NT2/D1 (cell line): ENCODE results near the gene MCCC2.
"Not testable (repeated sequence)": the region's sequence is repeated elsewhere in the genome, so short reads cannot be mapped to it uniquely, and the experiment has no call there.

Experiments used
- DNase-seq: peaks from one replicate; pipeline ENCODE4 v3.0.0-alpha.2; 2011; ENCODE audit warnings: low read depth, low spot score
- H3K27me3 ChIP-seq: 2 replicates; pipeline ENCODE4 v1.6.0; 2011; ENCODE audit warnings: mild to moderate bottlenecking; ENCODE audit not compliant: insufficient read length, insufficient read depth
- H3K36me3 ChIP-seq: 2 replicates; pipeline ENCODE4 v1.6.1; 2011; ENCODE audit warnings: mild to moderate bottlenecking, low read length, mixed read lengths; ENCODE audit not compliant: insufficient read depth, insufficient read length
- H3K4me1 ChIP-seq: 2 replicates; pipeline ENCODE4 v1.5.1; 2011; ENCODE audit not compliant: insufficient read depth, insufficient read length
- H3K4me3 ChIP-seq: 2 replicates; pipeline ENCODE4 v1.5.1; 2011; ENCODE audit warnings: low read depth; ENCODE audit not compliant: insufficient read length
- H3K9ac ChIP-seq: 2 replicates; pipeline ENCODE4 v1.6.0; 2011; ENCODE audit warnings: low read depth; ENCODE audit not compliant: insufficient read length
- H3K9me3 ChIP-seq: 2 replicates; pipeline ENCODE4 v1.5.1; 2011; ENCODE audit warnings: mild to moderate bottlenecking, low read length; ENCODE audit not compliant: insufficient read depth
- SUZ12 ChIP-seq: IDR thresholded peaks from 2 replicates; pipeline ENCODE4 v1.6.1; 2011; ENCODE audit not compliant: insufficient read length, insufficient read depth; ENCODE audit errors: extremely low read depth
- YY1 ChIP-seq: IDR thresholded peaks from 2 replicates; pipeline ENCODE4 v1.6.1; 2011; ENCODE audit not compliant: insufficient read length, insufficient read depth
- ZNF274 ChIP-seq: IDR thresholded peaks from 2 replicates; pipeline ENCODE4 v1.6.1; 2011; ENCODE audit warnings: mild to moderate bottlenecking, low read depth, low read length

The MCCC2 gene

DNA sequence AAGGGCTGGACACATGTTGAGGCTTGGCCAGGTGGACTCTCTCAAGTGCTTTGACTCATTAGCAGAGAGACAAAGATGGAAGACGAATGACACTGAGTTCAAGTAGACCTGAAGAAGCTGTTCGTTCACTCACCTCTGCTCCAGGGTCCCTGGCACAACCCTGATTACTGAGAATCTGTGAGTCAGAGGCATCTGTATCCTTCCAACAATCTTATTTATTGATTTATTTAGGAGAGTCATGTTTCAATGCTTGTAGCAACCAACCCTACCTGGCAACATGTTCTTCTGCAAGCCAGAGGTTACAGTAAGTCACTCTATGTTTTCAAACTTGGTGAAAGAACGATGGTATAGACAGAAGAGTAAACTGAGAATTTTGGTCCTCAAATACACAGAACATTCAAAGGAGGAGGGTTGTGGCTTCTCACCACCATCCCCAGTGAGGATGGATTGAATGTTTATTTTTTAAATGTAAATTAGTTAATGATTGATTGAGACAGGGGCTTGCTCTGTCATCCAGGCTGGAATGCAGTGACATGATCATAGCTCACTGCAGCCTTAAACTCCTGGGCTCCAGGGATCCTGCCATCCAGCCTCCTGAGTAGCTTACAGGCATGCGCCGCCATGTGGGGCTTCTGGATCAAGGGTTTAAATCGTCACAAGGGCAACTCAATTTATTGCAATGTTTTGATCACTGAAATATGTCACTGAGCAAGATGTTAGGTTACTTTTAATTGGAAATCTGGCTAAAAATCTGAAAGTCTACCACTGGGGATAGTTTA, 76.2 kb downstream of the MCCC2 start:
- no peaks in the 10 kb centered on the region for H3K4me1 ChIP-seq
- no peak for TF ChIP-seq ZNF274
- no peak for TF ChIP-seq YY1
- TF ChIP-seq SUZ12, result no peak
- no peak for DNase-seq
- H3K27me3 ChIP-seq, result no peaks in the 10 kb centered on the region
- no peak overlapping the region for H3K4me3 ChIP-seq
- H3K36me3 ChIP-seq, result no peaks in the 10 kb centered on the region
- no peak overlapping the region for H3K9ac ChIP-seq
- H3K9me3 ChIP-seq, result no peaks in the 10 kb centered on the region

DNA sequence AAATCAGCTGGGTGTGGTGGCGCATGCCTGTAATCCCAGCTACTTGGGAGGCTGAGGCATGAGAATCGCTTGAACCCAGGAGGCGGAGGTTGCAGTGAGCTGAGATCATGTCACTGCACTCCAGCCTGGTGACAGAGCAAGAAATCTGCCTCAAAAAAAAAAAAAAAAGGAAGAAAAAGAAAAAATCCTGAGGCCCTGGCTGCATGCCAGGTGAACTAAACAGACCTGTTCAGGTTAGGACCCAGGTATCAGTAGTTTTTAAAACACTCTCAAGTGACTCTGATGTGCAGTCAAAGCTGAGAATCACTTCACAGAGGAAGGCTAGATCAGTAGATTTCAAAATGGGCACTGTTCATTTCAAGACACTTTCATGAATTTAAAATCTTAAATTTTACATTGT, 77.5 kb downstream of the MCCC2 start:
- not testable (repeated sequence) for H3K4me1 ChIP-seq, H3K27me3 ChIP-seq, H3K9me3 ChIP-seq, H3K9ac ChIP-seq, H3K36me3 ChIP-seq, DNase-seq, H3K4me3 ChIP-seq

DNA sequence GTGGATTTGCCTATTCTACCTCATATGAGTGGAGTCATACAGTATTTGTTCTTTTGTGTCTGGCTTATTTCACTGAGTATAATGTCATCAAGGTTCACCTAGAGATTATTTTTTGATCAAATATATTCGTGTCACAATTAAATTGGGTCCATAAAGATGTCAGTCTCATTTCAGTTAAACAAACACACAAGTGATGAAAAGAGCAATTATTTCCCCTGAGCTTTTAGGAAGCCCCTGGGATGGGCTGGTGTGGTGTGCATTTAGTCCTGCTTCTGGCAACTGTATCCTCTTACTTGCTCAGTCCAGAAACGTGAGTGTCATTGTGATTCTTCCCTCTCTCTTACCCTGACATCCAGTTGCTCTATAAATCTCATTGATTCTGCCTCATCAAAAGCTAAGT, 79.2 kb downstream of the MCCC2 start:
- Histone ChIP-seq H3K4me3 (no peak overlapping the region), H3K27me3 (no peaks in the 10 kb centered on the region), H3K36me3 (no peaks in the 10 kb centered on the region), H3K9me3 (no peaks in the 10 kb centered on the region), H3K9ac (no peak overlapping the region), H3K4me1 (no peaks in the 10 kb centered on the region)
- no peak for DNase-seq
- TF ChIP-seq SUZ12 (no peak), ZNF274 (no peak), YY1 (no peak)

DNA sequence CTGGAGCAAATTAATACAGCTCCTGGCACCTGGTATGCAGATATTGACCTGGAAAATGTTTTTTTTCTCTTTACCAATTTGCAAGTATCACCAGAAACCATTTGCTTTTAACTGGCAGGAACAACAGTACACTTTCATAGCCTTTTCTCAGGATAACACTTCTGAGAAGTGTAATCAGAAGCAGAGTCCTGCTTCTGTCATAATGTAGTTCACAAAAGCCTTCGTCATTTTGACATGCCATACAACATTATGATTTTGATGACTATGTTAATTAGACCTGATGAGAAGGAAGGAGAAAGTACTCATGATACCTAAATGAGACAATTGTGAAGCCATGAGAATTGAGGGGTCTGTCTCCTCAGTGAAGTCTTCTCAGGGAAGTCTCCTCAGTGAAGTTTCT, 90.8 kb downstream of the MCCC2 start:
- Histone ChIP-seq H3K9ac (no peak overlapping the region), H3K27me3 (no peaks in the 10 kb centered on the region), H3K9me3 (no peaks in the 10 kb centered on the region), H3K36me3 (no peaks in the 10 kb centered on the region), H3K4me3 (no peak overlapping the region), H3K4me1 (no peaks in the 10 kb centered on the region)
- DNase-seq, result no peak
- TF ChIP-seq YY1, result no peak
- TF ChIP-seq ZNF274, result no peak
- TF ChIP-seq SUZ12, result no peak

DNA sequence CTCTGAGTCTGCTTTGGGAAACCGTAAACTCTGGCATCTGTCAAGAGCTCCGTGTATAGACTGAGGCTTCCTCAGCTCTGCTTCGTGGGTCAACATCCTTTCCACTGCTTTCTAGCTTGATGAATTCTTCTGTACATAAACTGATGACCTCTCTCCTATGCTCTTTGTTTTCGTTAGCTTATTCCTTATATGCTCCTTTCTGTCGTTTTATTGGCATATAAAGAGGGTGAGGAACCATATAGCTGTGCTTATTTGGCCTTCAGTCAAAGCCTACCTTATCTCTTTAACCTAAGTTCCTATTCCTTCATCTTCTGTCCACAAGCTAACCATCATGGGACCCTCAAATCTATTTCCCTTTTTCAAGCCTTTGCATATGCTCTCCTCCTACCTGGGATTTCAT, 92.6 kb downstream of the MCCC2 start:
- Histone ChIP-seq H3K9me3 (no peaks in the 10 kb centered on the region), H3K4me3 (no peak overlapping the region), H3K27me3 (no peaks in the 10 kb centered on the region), H3K36me3 (no peaks in the 10 kb centered on the region), H3K9ac (no peak overlapping the region), H3K4me1 (no peaks in the 10 kb centered on the region)
- TF ChIP-seq YY1 (no peak), SUZ12 (no peak), ZNF274 (no peak)
- DNase-seq, result no peak

DNA sequence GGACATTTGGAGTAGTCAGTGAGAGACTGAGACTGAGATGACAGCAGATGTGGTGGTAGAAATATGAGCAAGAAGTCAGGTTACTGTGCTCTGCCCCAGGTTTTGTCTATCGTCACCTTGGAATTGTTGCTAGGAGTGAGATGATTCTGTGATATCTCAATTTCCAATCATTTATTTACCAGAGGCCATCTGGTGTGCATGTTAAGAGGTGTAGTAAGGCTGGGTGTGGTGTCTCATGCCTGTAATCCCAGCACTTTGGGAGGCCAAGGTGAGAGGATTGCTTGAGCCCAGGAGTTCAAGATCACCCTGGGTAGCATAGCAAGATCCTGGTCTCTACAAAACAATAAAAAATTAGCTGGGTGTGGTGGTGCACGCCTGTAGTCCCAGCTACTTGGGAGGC, 93.4 kb downstream of the MCCC2 start:
- no peaks in the 10 kb centered on the region for H3K9me3 ChIP-seq
- H3K4me1 ChIP-seq, result no peaks in the 10 kb centered on the region

DNA sequence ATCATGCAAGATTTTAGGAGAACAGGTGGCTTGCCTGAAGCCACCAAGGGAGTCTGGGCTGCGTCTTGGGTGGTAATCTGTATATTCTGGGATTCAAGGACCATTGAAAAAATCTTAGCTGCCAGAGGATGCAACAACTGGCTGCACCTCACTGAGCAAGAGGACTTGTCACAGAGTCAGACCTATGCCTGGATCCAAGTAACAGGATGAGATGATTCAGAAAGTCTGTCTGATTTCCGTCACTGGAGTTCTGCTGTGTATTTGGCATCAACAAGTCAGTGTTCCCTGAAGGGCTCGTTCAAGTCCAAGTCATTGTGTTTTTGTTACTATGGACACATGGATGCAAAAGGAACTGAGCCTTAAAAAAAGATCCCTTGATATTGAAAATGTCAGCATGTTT, 94.2 kb downstream of the MCCC2 start:
- H3K4me3 ChIP-seq, result no peak overlapping the region
- DNase-seq, result no peak
- H3K9me3 ChIP-seq, result no peaks in the 10 kb centered on the region
- H3K4me1 ChIP-seq, result no peaks in the 10 kb centered on the region
- H3K36me3 ChIP-seq, result no peaks in the 10 kb centered on the region
- H3K9ac ChIP-seq, result no peak overlapping the region
- TF ChIP-seq SUZ12, result no peak
- no peak for TF ChIP-seq YY1
- no peak for TF ChIP-seq ZNF274
- H3K27me3 ChIP-seq, result no peaks in the 10 kb centered on the region

More for the DNA sequence above, 93.4 kb downstream of the MCCC2 start:
- H3K27me3 ChIP-seq, result no peaks in the 10 kb centered on the region
- TF ChIP-seq YY1 (no peak), ZNF274 (no peak), SUZ12 (no peak)
- H3K4me3 ChIP-seq, result no peak overlapping the region
- no peak for DNase-seq
- no peak overlapping the region for H3K9ac ChIP-seq
- no peaks in the 10 kb centered on the region for H3K36me3 ChIP-seq

DNA sequence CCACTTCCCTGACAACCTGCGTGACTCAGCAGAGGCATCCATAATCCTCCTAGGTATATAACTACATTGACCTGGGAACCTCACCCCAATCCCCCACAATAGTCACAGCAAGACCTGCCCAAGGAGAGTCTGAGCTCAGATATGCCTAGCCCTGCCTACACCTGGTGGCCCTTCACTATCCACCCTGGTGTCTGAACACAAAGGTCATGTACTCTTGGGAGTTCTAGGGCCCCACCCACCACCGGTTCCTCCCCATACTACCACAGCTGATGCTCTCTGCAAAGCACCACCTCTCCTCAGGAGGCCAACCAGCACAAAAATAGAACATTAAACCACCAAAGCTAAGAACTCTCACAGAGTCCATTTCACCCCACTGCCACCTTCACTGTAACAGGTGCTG, 97.2 kb downstream of the MCCC2 start:
- H3K9me3 ChIP-seq, result no peaks in the 10 kb centered on the region
- H3K4me3 ChIP-seq, result no peak overlapping the region
- H3K4me1 ChIP-seq, result no peaks in the 10 kb centered on the region
- no peaks in the 10 kb centered on the region for H3K36me3 ChIP-seq
- H3K9ac ChIP-seq, result no peak overlapping the region
- TF ChIP-seq SUZ12 (no peak), ZNF274 (no peak), YY1 (no peak)
- no peak for DNase-seq
- no peaks in the 10 kb centered on the region for H3K27me3 ChIP-seq
